ENCODE results near the gene ITPK1.

ITPK1 gene

GRCh38 chr14:93012506-93012905 lies 103.2 kb downstream of the ITPK1 start:
- H3K4me1 ChIP-seq (ENCODE audit: insufficient read depth, low read length) = no peaks in the 10 kb centered on the region
- H3K36me3 ChIP-seq (ENCODE audit: insufficient read depth, low read length) = no peaks in the 10 kb centered on the region
- no peaks in the 10 kb centered on the region for H3K9me3 ChIP-seq (ENCODE audit: control insufficient read depth, insufficient read depth, low read length)
- H3K9ac ChIP-seq (ENCODE audit: low read depth, low read length) = no peak overlapping the region

- Histone ChIP-seq H3K4me1 (ENCODE audit: insufficient read depth, low read length) (no peaks in the 10 kb centered on the region), H3K9ac (ENCODE audit: low read depth, low read length) (no peak overlapping the region), H3K9me3 (ENCODE audit: control insufficient read depth, insufficient read depth, low read length) (no peaks in the 10 kb centered on the region), H3K36me3 (ENCODE audit: insufficient read depth, low read length) (no peaks in the 10 kb centered on the region)
Measured at GRCh38 chr14:93011650-93012325, 103.9 kb downstream of the ITPK1 start.

GRCh38 chr14:93011141-93011529 lies 104.6 kb downstream of the ITPK1 start:
- no peaks in the 10 kb centered on the region for H3K36me3 ChIP-seq (ENCODE audit: insufficient read depth, low read length)
- no peaks in the 10 kb centered on the region for H3K4me1 ChIP-seq (ENCODE audit: insufficient read depth, low read length)
- no peaks in the 10 kb centered on the region for H3K9me3 ChIP-seq (ENCODE audit: control insufficient read depth, insufficient read depth, low read length)
- no peak overlapping the region for H3K9ac ChIP-seq (ENCODE audit: low read depth, low read length)

- Histone ChIP-seq H3K9me3 (ENCODE audit: control insufficient read depth, insufficient read depth, low read length) (no peaks in the 10 kb centered on the region), H3K9ac (ENCODE audit: low read depth, low read length) (no peak overlapping the region), H3K36me3 (ENCODE audit: insufficient read depth, low read length) (no peaks in the 10 kb centered on the region), H3K4me1 (ENCODE audit: insufficient read depth, low read length) (no peaks in the 10 kb centered on the region)
Measured at GRCh38 chr14:93010522-93011140, 105.1 kb downstream of the ITPK1 start.

GRCh38 chr14:93010130-93010499 lies 105.6 kb downstream of the ITPK1 start:
- H3K4me1 ChIP-seq (ENCODE audit: insufficient read depth, low read length) = no peaks in the 10 kb centered on the region
- H3K9me3 ChIP-seq (ENCODE audit: control insufficient read depth, insufficient read depth, low read length) = no peaks in the 10 kb centered on the region
- no peak overlapping the region for H3K9ac ChIP-seq (ENCODE audit: low read depth, low read length)
- H3K36me3 ChIP-seq (ENCODE audit: insufficient read depth, low read length) = no peaks in the 10 kb centered on the region

- Histone ChIP-seq H3K4me1 (ENCODE audit: insufficient read depth, low read length) (no peaks in the 10 kb centered on the region), H3K36me3 (ENCODE audit: insufficient read depth, low read length) (no peaks in the 10 kb centered on the region), H3K9me3 (ENCODE audit: control insufficient read depth, insufficient read depth, low read length) (no peaks in the 10 kb centered on the region), H3K9ac (ENCODE audit: low read depth, low read length) (no peak overlapping the region)
Measured at GRCh38 chr14:93009471-93010129, 106.1 kb downstream of the ITPK1 start.

GRCh38 chr14:93008381-93008780 lies 107.3 kb downstream of the ITPK1 start:
- Histone ChIP-seq H3K4me1 (ENCODE audit: insufficient read depth, low read length) (no peaks in the 10 kb centered on the region), H3K9ac (ENCODE audit: low read depth, low read length) (no peak overlapping the region), H3K36me3 (ENCODE audit: insufficient read depth, low read length) (no peaks in the 10 kb centered on the region), H3K9me3 (ENCODE audit: control insufficient read depth, insufficient read depth, low read length) (no peaks in the 10 kb centered on the region)

- H3K4me1 ChIP-seq (ENCODE audit: insufficient read depth, low read length) = no peaks in the 10 kb centered on the region
- no peaks in the 10 kb centered on the region for H3K36me3 ChIP-seq (ENCODE audit: insufficient read depth, low read length)
- no peak overlapping the region for H3K9ac ChIP-seq (ENCODE audit: low read depth, low read length)
- H3K9me3 ChIP-seq (ENCODE audit: control insufficient read depth, insufficient read depth, low read length) = no peaks in the 10 kb centered on the region
Measured at GRCh38 chr14:93007225-93007997, 108.3 kb downstream of the ITPK1 start.

GRCh38 chr14:93006567-93007051 lies 109.1 kb downstream of the ITPK1 start:
- Histone ChIP-seq H3K4me1 (ENCODE audit: insufficient read depth, low read length) (no peaks in the 10 kb centered on the region), H3K9me3 (ENCODE audit: control insufficient read depth, insufficient read depth, low read length) (no peaks in the 10 kb centered on the region), H3K9ac (ENCODE audit: low read depth, low read length) (no peak overlapping the region), H3K36me3 (ENCODE audit: insufficient read depth, low read length) (no peaks in the 10 kb centered on the region)

GRCh38 chr14:93005838-93006237 lies 109.9 kb downstream of the ITPK1 start:
- H3K4me1 ChIP-seq (ENCODE audit: insufficient read depth, low read length) = no peaks in the 10 kb centered on the region
- H3K36me3 ChIP-seq (ENCODE audit: insufficient read depth, low read length) = no peaks in the 10 kb centered on the region
- H3K9ac ChIP-seq (ENCODE audit: low read depth, low read length) = no peak overlapping the region
- H3K9me3 ChIP-seq (ENCODE audit: control insufficient read depth, insufficient read depth, low read length) = no peaks in the 10 kb centered on the region

GRCh38 chr14:93005135-93005813 lies 110.5 kb downstream of the ITPK1 start:
- no peak overlapping the region for H3K9ac ChIP-seq (ENCODE audit: low read depth, low read length)
- H3K4me1 ChIP-seq (ENCODE audit: insufficient read depth, low read length) = no peaks in the 10 kb centered on the region
- H3K9me3 ChIP-seq (ENCODE audit: control insufficient read depth, insufficient read depth, low read length) = no peaks in the 10 kb centered on the region
- no peaks in the 10 kb centered on the region for H3K36me3 ChIP-seq (ENCODE audit: insufficient read depth, low read length)

GRCh38 chr14:93004699-93005082 lies 111.0 kb downstream of the ITPK1 start:
- H3K4me1 ChIP-seq (ENCODE audit: insufficient read depth, low read length) = no peaks in the 10 kb centered on the region
- no peaks in the 10 kb centered on the region for H3K9me3 ChIP-seq (ENCODE audit: control insufficient read depth, insufficient read depth, low read length)
- H3K9ac ChIP-seq (ENCODE audit: low read depth, low read length) = no peak overlapping the region
- H3K36me3 ChIP-seq (ENCODE audit: insufficient read depth, low read length) = no peaks in the 10 kb centered on the region

GRCh38 chr14:93003945-93004698 lies 111.6 kb downstream of the ITPK1 start:
- H3K4me1 ChIP-seq (ENCODE audit: insufficient read depth, low read length) = no peaks in the 10 kb centered on the region
- no peak overlapping the region for H3K9ac ChIP-seq (ENCODE audit: low read depth, low read length)
- H3K36me3 ChIP-seq (ENCODE audit: insufficient read depth, low read length) = no peaks in the 10 kb centered on the region
- H3K9me3 ChIP-seq (ENCODE audit: control insufficient read depth, insufficient read depth, low read length) = no peaks in the 10 kb centered on the region

Data from ES-I3 (cell line).